ENCODE data around the gene CPED1. TPM values are rescaled to one million over a fixed set of nuclear protein-coding genes. Genes with fewer than 3 reads are reported as not detected.
"Not testable (repeated sequence)": the region's sequence is repeated elsewhere in the genome, so short reads cannot be mapped to it uniquely, and the experiment has no call there.

Gene CPED1
- total RNA-seq, 1 donor from 2014 or later, result not detected

- intact Hi-C loops (cut with micrococcal nuclease), result no loop called here
Measured at GRCh38 chr7:120994512-120995410, 6.2 kb downstream of the CPED1 start.

GRCh38 chr7:120995654-120996053, 7.1 kb downstream of the CPED1 start:
- intact Hi-C loops (cut with micrococcal nuclease), result no loop called here

GRCh38 chr7:120996333-120996987, 7.9 kb downstream of the CPED1 start:
- intact Hi-C loops (cut with micrococcal nuclease), result no loop called here

GRCh38 chr7:120996988-120997345, 8.5 kb downstream of the CPED1 start:
- intact Hi-C loops (cut with micrococcal nuclease), result no loop called here

GRCh38 chr7:120997882-120998474, 9.5 kb downstream of the CPED1 start:
- intact Hi-C loops (cut with micrococcal nuclease), result no loop called here

- intact Hi-C loops (cut with micrococcal nuclease), result no loop called here
Measured at GRCh38 chr7:120998520-120998919, 10.0 kb downstream of the CPED1 start.

GRCh38 chr7:120998996-120999565, 10.6 kb downstream of the CPED1 start:
- intact Hi-C loops (cut with micrococcal nuclease), result no loop called here

GRCh38 chr7:121000081-121000983, 11.8 kb downstream of the CPED1 start:
- intact Hi-C loops (cut with micrococcal nuclease), result no loop called here

GRCh38 chr7:121001234-121001906, 12.9 kb downstream of the CPED1 start:
- intact Hi-C loops (cut with micrococcal nuclease), result no loop called here

- intact Hi-C loops (cut with micrococcal nuclease), result no loop called here
Measured at GRCh38 chr7:121002048-121002756, 13.7 kb downstream of the CPED1 start.

GRCh38 chr7:121002757-121003200, 14.3 kb downstream of the CPED1 start:
- intact Hi-C loops (cut with micrococcal nuclease), result no loop called here

- intact Hi-C loops (cut with micrococcal nuclease), result no loop called here
Measured at GRCh38 chr7:121003986-121004685, 15.6 kb downstream of the CPED1 start.

- intact Hi-C loops (cut with micrococcal nuclease), result not testable (repeated sequence)
Measured at GRCh38 chr7:121005058-121005457, 16.5 kb downstream of the CPED1 start.

- intact Hi-C loops (cut with micrococcal nuclease), result no loop called here
Measured at GRCh38 chr7:121005996-121006584, 17.6 kb downstream of the CPED1 start.

- intact Hi-C loops (cut with micrococcal nuclease), result no loop called here
Measured at GRCh38 chr7:121006711-121007315, 18.3 kb downstream of the CPED1 start.

- intact Hi-C loops (cut with micrococcal nuclease), result no loop called here
Measured at GRCh38 chr7:121008816-121009215, 20.3 kb downstream of the CPED1 start.

GRCh38 chr7:121011401-121011800, 22.9 kb downstream of the CPED1 start:
- intact Hi-C loops (cut with micrococcal nuclease), result no loop called here

GRCh38 chr7:121012170-121012874, 23.8 kb downstream of the CPED1 start:
- intact Hi-C loops (cut with micrococcal nuclease), result no loop called here

Data from T-helper 1 cell treated with Interleukin-12 subunit alpha and Interleukin-12 subunit beta and Interleukin-4 antibody, amounts not matched to agents 30 ng/mL and 1 ng/mL, for 36 hours (primary cell).